Thymus (tissue), 14 donors: ENCODE measurements around the gene STK17B. TPM values are rescaled to one million over a fixed set of nuclear protein-coding genes. Genes with fewer than 3 reads are reported as not detected.

ENCODE experiments used
- DNase-seq, 9 donors: peaks; one replicate each; pipeline ENCODE4 v3.0.0-alpha.2; 2013; ENCODE audit warnings: low spot score in 9 of 9, low read depth in 6 of 9, missing footprints in 1 of 9
- H3K27ac ChIP-seq, 2 donors: one replicate each; pipeline ENCODE4 v1.5.1; 2013; ENCODE audit warnings: control low read depth in 1 of 2, low read depth in 1 of 2, low read length in 1 of 2, mild to moderate bottlenecking in 1 of 2, moderate library complexity in 1 of 2
- H3K27me3 ChIP-seq, 2 donors: one replicate each; pipeline ENCODE4 v1.5.1; 2013; ENCODE audit warnings: low read length in 1 of 2; ENCODE audit not compliant: control insufficient read depth in 2 of 2, insufficient read depth in 1 of 2
- H3K36me3 ChIP-seq, 2 donors: one replicate each; pipeline ENCODE4 v1.5.1; 2013; ENCODE audit warnings: low read length in 1 of 2, mild to moderate bottlenecking in 1 of 2, moderate library complexity in 1 of 2; ENCODE audit not compliant: control insufficient read depth in 2 of 2, insufficient read depth in 2 of 2
- H3K4me1 ChIP-seq, 2 donors: one replicate each; pipeline ENCODE4 v1.5.1; 2013; ENCODE audit warnings: low read length in 2 of 2; ENCODE audit not compliant: control insufficient read depth in 2 of 2, insufficient read depth in 2 of 2
- H3K4me3 ChIP-seq, 2 donors: one replicate each; pipeline ENCODE4 v1.5.1; 2013; ENCODE audit warnings: low read length in 2 of 2, control low read depth in 1 of 2, mild to moderate bottlenecking in 1 of 2
- H3K9me3 ChIP-seq, 2 donors: one replicate each; pipeline ENCODE4 v1.5.1; 2013; ENCODE audit warnings: low read length in 1 of 2, mild to moderate bottlenecking in 1 of 2; ENCODE audit not compliant: control insufficient read depth in 2 of 2, insufficient read depth in 1 of 2
- WGBS: extraction: QIAGEN DNeasy Blood & Tissue Kit; methylation state at CpG from one replicate; pipeline ENCODE4 v1.1.7; 2013; 5-methylcytosine and 5-hydroxymethylcytosine counted together
- long read RNA-seq, 10 donors: transcript quantifications; one replicate each; lab custom pipeline, GENCODE V29; 2026
- polyA plus RNA-seq: library from polyadenylated mRNA; stranded (reverse); fragments of 200-250 nt; gene quantifications from one replicate; pipeline ENCODE4 v1.2.3, GENCODE V29; 2013
- total RNA-seq: library from RNA; stranded (reverse); fragments of 120-200 nt; gene quantifications from one replicate; pipeline ENCODE4 v1.2.4, GENCODE V29; 2013
- donor health status: healthy.

Gene STK17B
- total RNA-seq (130 TPM), polyA plus RNA-seq (59.5 TPM)
- long read RNA-seq, donor 1, full-length matches to known transcripts: 2 of 2 reads
- long read RNA-seq, donor 1, partial matches to known transcripts: 0 of 2 reads
- long read RNA-seq, donor 1, other reads (novel, unspliced or antisense): 0 of 2 reads
- long read RNA-seq, donor 2, full-length matches to known transcripts: 8 of 23 reads
- long read RNA-seq, donor 2, partial matches to known transcripts: 15 of 23 reads
- long read RNA-seq, donor 2, other reads (novel, unspliced or antisense): 0 of 23 reads
- long read RNA-seq, donor 3, full-length matches to known transcripts: 7 of 12 reads
- long read RNA-seq, donor 3, partial matches to known transcripts: 5 of 12 reads
- long read RNA-seq, donor 3, other reads (novel, unspliced or antisense): 0 of 12 reads
- long read RNA-seq, donor 4, full-length matches to known transcripts: 4 of 9 reads
- long read RNA-seq, donor 4, partial matches to known transcripts: 5 of 9 reads
- long read RNA-seq, donor 4, other reads (novel, unspliced or antisense): 0 of 9 reads
- long read RNA-seq, donor 5, full-length matches to known transcripts: 8 of 24 reads
- long read RNA-seq, donor 5, partial matches to known transcripts: 16 of 24 reads
- long read RNA-seq, donor 5, other reads (novel, unspliced or antisense): 0 of 24 reads
- long read RNA-seq, donor 6, full-length matches to known transcripts: 13 of 20 reads
- long read RNA-seq, donor 6, partial matches to known transcripts: 7 of 20 reads
- long read RNA-seq, donor 6, other reads (novel, unspliced or antisense): 0 of 20 reads
- long read RNA-seq, donor 7, full-length matches to known transcripts: 15 of 33 reads
- long read RNA-seq, donor 7, partial matches to known transcripts: 18 of 33 reads
- long read RNA-seq, donor 7, other reads (novel, unspliced or antisense): 0 of 33 reads
- long read RNA-seq, donor 8, full-length matches to known transcripts: 6 of 6 reads
- long read RNA-seq, donor 8, partial matches to known transcripts: 0 of 6 reads
- long read RNA-seq, donor 8, other reads (novel, unspliced or antisense): 0 of 6 reads
- long read RNA-seq, donor 9, full-length matches to known transcripts: 11 of 16 reads
- long read RNA-seq, donor 9, partial matches to known transcripts: 5 of 16 reads
- long read RNA-seq, donor 9, other reads (novel, unspliced or antisense): 0 of 16 reads
- long read RNA-seq, donor 10, full-length matches to known transcripts: 3 of 9 reads
- long read RNA-seq, donor 10, partial matches to known transcripts: 6 of 9 reads
- long read RNA-seq, donor 10, other reads (novel, unspliced or antisense): 0 of 9 reads

- peak within 1 kb of the TSS; percentile 89 to 92 for H3K4me3 ChIP-seq
- H3K36me3 ChIP-seq: no peaks in the 10 kb centered on the region
- peak within 1 kb of the TSS; percentile 92 to 99 for H3K27ac ChIP-seq
- peak; percentile 87 to 98 (median 94) for DNase-seq
- peaks cover 33 to 47% of the 10 kb centered on the region in 2 donors for H3K4me1 ChIP-seq
- H3K9me3 ChIP-seq: no peaks in the 10 kb centered on the region
- under 1% methylated on average over 72 of the region's 72 CpGs for WGBS
- H3K27me3 ChIP-seq: no peaks in the 10 kb centered on the region
Measured at GRCh38 chr2:196171248-196171871, at the start of gene STK17B. TSS of gene STK17B (minus strand) at chr2:196171578. CDS start at chr2:196163383, 8,195 bp downstream.

- no peak overlapping the region for H3K27ac ChIP-seq
- H3K4me1 ChIP-seq: peaks cover 12 to 16% of the 10 kb centered on the region in 2 donors
- no peak for DNase-seq
- H3K36me3 ChIP-seq: no peaks in the 10 kb centered on the region
- no peaks in the 10 kb centered on the region for H3K27me3 ChIP-seq
- H3K4me3 ChIP-seq: no peak overlapping the region
- peaks cover 0 to 7% of the 10 kb centered on the region in 2 donors for H3K9me3 ChIP-seq
- WGBS: 83% methylated on average over 4 of the region's 4 CpGs
Measured at GRCh38 chr2:196220671-196221070, 49.3 kb upstream of the STK17B start.

GRCh38 chr2:196219671-196220070, 48.3 kb upstream of the STK17B start:
- Histone ChIP-seq H3K27me3 (no peaks in the 10 kb centered on the region), H3K9me3 (peaks cover 0 to 7% of the 10 kb centered on the region in 2 donors), H3K36me3 (no peaks in the 10 kb centered on the region), H3K4me1 (peaks cover 8 to 13% of the 10 kb centered on the region in 2 donors), H3K27ac (no peak overlapping the region), H3K4me3 (no peak overlapping the region)
- DNase-seq: no peak
- WGBS: 95% methylated on average over 3 of the region's 3 CpGs

- Histone ChIP-seq H3K36me3 (no peaks in the 10 kb centered on the region), H3K9me3 (peaks cover 0 to 7% of the 10 kb centered on the region in 2 donors), H3K27ac (no peak overlapping the region), H3K4me1 (peaks cover 0 to 11% of the 10 kb centered on the region in 2 donors), H3K27me3 (no peaks in the 10 kb centered on the region), H3K4me3 (no peak overlapping the region)
- WGBS: 94% methylated on average over 1 of the region's 1 CpG
- DNase-seq: no peak
Measured at GRCh38 chr2:196218106-196218505, 46.7 kb upstream of the STK17B start.

GRCh38 chr2:196217116-196217515, 45.7 kb upstream of the STK17B start:
- Histone ChIP-seq H3K4me1 (peaks cover 0 to 13% of the 10 kb centered on the region in 2 donors), H3K36me3 (no peaks in the 10 kb centered on the region)
- 96% methylated on average over 4 of the region's 4 CpGs for WGBS

GRCh38 chr2:196215376-196215775, 44.0 kb upstream of the STK17B start:
- no peaks in the 10 kb centered on the region for H3K9me3 ChIP-seq
- 73% methylated on average over 6 of the region's 6 CpGs for WGBS
- H3K27ac ChIP-seq: no peak overlapping the region
- H3K36me3 ChIP-seq: no peaks in the 10 kb centered on the region
- H3K27me3 ChIP-seq: no peaks in the 10 kb centered on the region
- no peak for DNase-seq
- no peak overlapping the region for H3K4me3 ChIP-seq
- H3K4me1 ChIP-seq: peaks cover 0 to 28% of the 10 kb centered on the region in 2 donors

More at GRCh38 chr2:196217116-196217515, 45.7 kb upstream of the STK17B start:
- DNase-seq: no peak
- Histone ChIP-seq H3K9me3 (peaks cover 0 to 7% of the 10 kb centered on the region in 2 donors), H3K27me3 (no peaks in the 10 kb centered on the region), H3K27ac (no peak overlapping the region), H3K4me3 (no peak overlapping the region)

- H3K4me3 ChIP-seq: no peak overlapping the region
- no peaks in the 10 kb centered on the region for H3K9me3 ChIP-seq
- DNase-seq: no peak
- no peak overlapping the region for H3K27ac ChIP-seq
- H3K4me1 ChIP-seq: peaks cover 0 to 30% of the 10 kb centered on the region in 2 donors
- H3K36me3 ChIP-seq: no peaks in the 10 kb centered on the region
- H3K27me3 ChIP-seq: no peaks in the 10 kb centered on the region
Measured at GRCh38 chr2:196214156-196214555, 42.8 kb upstream of the STK17B start.

GRCh38 chr2:196213252-196213980, 42.0 kb upstream of the STK17B start:
- Histone ChIP-seq H3K27ac (no peak overlapping the region), H3K9me3 (no peaks in the 10 kb centered on the region), H3K27me3 (no peaks in the 10 kb centered on the region), H3K4me3 (no peak overlapping the region), H3K36me3 (no peaks in the 10 kb centered on the region), H3K4me1 (peaks cover 0 to 37% of the 10 kb centered on the region in 2 donors)
- 87% methylated on average over 3 of the region's 3 CpGs for WGBS
- peak in 2 of 9 donors; percentile 18 to 44 for DNase-seq
